GM23338 (cell line): ENCODE measurements around the gene BTK. TPM values are rescaled to one million over a fixed set of nuclear protein-coding genes. Genes with fewer than 3 reads are reported as not detected.

Experiments used
- ATAC-seq: fragments of 200-7000 bp; cut with Tn5 transposase; 3 replicates; pipeline ENCODE4 v1.9.1; 2020
- DNase-seq: peaks from one replicate; pipeline ENCODE4 v3.0.0-alpha.2; 2015; ENCODE audit warnings: low spot score
- H2AFZ ChIP-seq: fragments of 200-600 bp; sonication (generic); 2 replicates; pipeline ENCODE4 v1.8.0; 2016; ENCODE audit warnings: antibody characterized with exemption, mild to moderate bottlenecking, moderate library complexity
- H3F3A ChIP-seq: fragments of 200-600 bp; sonication (generic); replicated peaks from 2 replicates; pipeline ENCODE4 v1.8.0; 2017; ENCODE audit warnings: antibody characterized with exemption, mixed run types, low read depth
- H3K27ac ChIP-seq: fragments of 200-600 bp; sonication (generic); 2 replicates; pipeline ENCODE4 v1.6.1; 2016; ENCODE audit warnings: low read depth
- H3K27me3 ChIP-seq: fragments of 200-600 bp; sonication (generic); 2 replicates; pipeline ENCODE4 v1.8.0; 2016; ENCODE audit warnings: mild to moderate bottlenecking, mixed run types, moderate library complexity; ENCODE audit not compliant: insufficient read depth
- H3K36me3 ChIP-seq: fragments of 200-600 bp; sonication (generic); 2 replicates; pipeline ENCODE4 v1.8.0; 2016; ENCODE audit warnings: mild to moderate bottlenecking; ENCODE audit not compliant: insufficient read depth
- H3K4me1 ChIP-seq: fragments of 200-600 bp; sonication (generic); 2 replicates; pipeline ENCODE4 v1.8.0; 2016; ENCODE audit warnings: mild to moderate bottlenecking, moderate library complexity; ENCODE audit not compliant: insufficient read depth
- H3K4me2 ChIP-seq: fragments of 200-600 bp; sonication (generic); 2 replicates; pipeline ENCODE4 v1.7.1; 2017; ENCODE audit warnings: mixed run types
- H3K4me3 ChIP-seq: fragments of 200-600 bp; sonication (generic); 2 replicates; pipeline ENCODE4 v1.6.1; 2016; ENCODE audit warnings: mixed run types
- H3K79me2 ChIP-seq: fragments of 200-600 bp; sonication (generic); replicated peaks from 2 replicates; pipeline ENCODE4 v1.8.0; 2017; ENCODE audit warnings: mild to moderate bottlenecking; ENCODE audit not compliant: insufficient read depth
- H3K9me2 ChIP-seq: fragments of 200-600 bp; sonication (generic); 2 replicates; pipeline ENCODE4 v1.8.0; 2017; ENCODE audit not compliant: insufficient read depth
- H4K20me1 ChIP-seq: fragments of 200-600 bp; sonication (generic); replicated peaks from 2 replicates; pipeline ENCODE4 v1.8.0; 2017; ENCODE audit warnings: mild to moderate bottlenecking; ENCODE audit not compliant: insufficient read depth
- H3K27ac Mint-ChIP-seq: 2 replicates; pipeline ENCODE4 v1.8.0; 2020; ENCODE audit warnings: inconsistent platforms, mild to moderate bottlenecking, moderate library complexity, mixed read lengths
- H3K27me3 Mint-ChIP-seq: 3 replicates; pipeline ENCODE4 v1.8.0; 2022; ENCODE audit warnings: low read depth, mild to moderate bottlenecking, moderate library complexity, mixed read lengths, inconsistent platforms; ENCODE audit not compliant: insufficient read depth, poor library complexity
- H3K36me3 Mint-ChIP-seq: 3 replicates; pipeline ENCODE4 v1.8.0; 2021; ENCODE audit warnings: low read depth, mild to moderate bottlenecking, inconsistent platforms, moderate library complexity, mixed read lengths
- H3K4me1 Mint-ChIP-seq: 3 replicates; pipeline ENCODE4 v1.8.0; 2020; ENCODE audit warnings: mild to moderate bottlenecking, inconsistent platforms, mixed read lengths
- H3K4me3 Mint-ChIP-seq: 3 replicates; pipeline ENCODE4 v1.8.0; 2021; ENCODE audit warnings: moderate library complexity, mild to moderate bottlenecking, inconsistent platforms, mixed read lengths
- H3K9me3 Mint-ChIP-seq: 3 replicates; pipeline ENCODE4 v1.8.0; 2020; ENCODE audit warnings: moderate library complexity, mild to moderate bottlenecking, inconsistent platforms, mixed read lengths
- EZH2 ChIP-seq: fragments of 200-600 bp; sonication (generic); IDR thresholded peaks from one replicate; pipeline ENCODE4 v1.8.0; 2017; ENCODE audit warnings: antibody characterized with exemption, mild to moderate bottlenecking, low read depth; ENCODE audit not compliant: unreplicated experiment
- STAT1 ChIP-seq: IDR thresholded peaks from one replicate; pipeline ENCODE4 v1.6.1; 2016; ENCODE audit warnings: antibody characterized with exemption; ENCODE audit not compliant: unreplicated experiment
- ZNF462 ChIP-seq: fragments of 250-450 bp; sonication (Bioruptor Pico); IDR thresholded peaks from 2 replicates; pipeline ENCODE4 v1.5.0; 2020; ENCODE audit warnings: mild to moderate bottlenecking, moderate library complexity
- polyA plus RNA-seq: library from polyadenylated mRNA; unstranded; fragments of >200 nt; fragmentation: Nextera tagmentation; extraction: Ambion mirVana; gene quantifications from 2 replicates; pipeline ENCODE4 v1.2.1, GENCODE V29; 2016
- total RNA-seq: library from RNA; depleted of rRNA; stranded (reverse); fragments of >200 nt; shearing (Covaris generic); gene quantifications from 2 replicates; pipeline ENCODE4 v1.2.3, GENCODE V29; 2014
- TF ChIP-seq, protein P1 (sequence below): IDR thresholded peaks from one replicate; pipeline ENCODE4 v1.6.1; 2018; ENCODE audit warnings: antibody characterized with exemption; ENCODE audit not compliant: unreplicated experiment

BTK gene
- total and polyA plus RNA-seq, 2 experiments from 2014 or later = 0.19 to 0.31 TPM

DNA sequence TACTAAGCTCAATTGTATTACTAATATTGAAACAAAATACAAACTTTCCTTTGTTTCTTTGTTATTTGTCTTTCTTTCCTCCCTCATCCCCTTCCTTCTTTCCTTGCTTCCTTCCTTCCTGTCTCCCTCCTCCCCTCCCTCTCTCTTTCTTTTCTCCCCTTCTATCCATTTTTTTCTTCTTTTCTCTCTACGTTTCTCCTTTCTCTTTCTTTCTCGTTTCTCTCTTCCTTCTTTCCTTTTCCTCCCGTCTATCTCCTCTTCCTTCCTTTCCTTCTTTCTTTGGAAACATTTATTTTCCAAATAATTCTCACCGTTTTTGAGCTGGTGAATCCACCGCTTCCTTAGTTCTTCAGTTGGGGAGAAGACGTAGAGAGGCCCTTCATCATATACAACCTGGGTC, 16.3 kb downstream of the BTK start:
- Histone ChIP-seq H4K20me1 (no peaks in the 10 kb centered on the region), H3K36me3 (no peaks in the 10 kb centered on the region), H3K4me1 (no peaks in the 10 kb centered on the region), H3F3A (no peaks in the 10 kb centered on the region), H3K4me3 (no peak overlapping the region), H3K79me2 (no peaks in the 10 kb centered on the region), H3K9me2 (no peaks in the 10 kb centered on the region), H3K27ac (no peak overlapping the region), H3K27me3 (no peaks in the 10 kb centered on the region), H2AFZ (no peak overlapping the region), H3K4me2 (no peak overlapping the region)
- no peak overlapping the region; the same call in 1 of the 2 replicates for H3K27ac Mint-ChIP-seq
- no peaks in the 10 kb centered on the region for H3K27me3 Mint-ChIP-seq
- DNase-seq (no peak), ATAC-seq (no peak)
- no peaks in the 10 kb centered on the region for H3K36me3 Mint-ChIP-seq
- no peaks in the 10 kb centered on the region for H3K4me1 Mint-ChIP-seq
- H3K9me3 Mint-ChIP-seq = no peaks in the 10 kb centered on the region; the same call in 2 of the 3 replicates
- no peak overlapping the region for H3K4me3 Mint-ChIP-seq
- TF ChIP-seq STAT1 (no peak), EZH2 (no peak), ZNF462 (no peak)
- TF ChIP-seq, protein P1, sequence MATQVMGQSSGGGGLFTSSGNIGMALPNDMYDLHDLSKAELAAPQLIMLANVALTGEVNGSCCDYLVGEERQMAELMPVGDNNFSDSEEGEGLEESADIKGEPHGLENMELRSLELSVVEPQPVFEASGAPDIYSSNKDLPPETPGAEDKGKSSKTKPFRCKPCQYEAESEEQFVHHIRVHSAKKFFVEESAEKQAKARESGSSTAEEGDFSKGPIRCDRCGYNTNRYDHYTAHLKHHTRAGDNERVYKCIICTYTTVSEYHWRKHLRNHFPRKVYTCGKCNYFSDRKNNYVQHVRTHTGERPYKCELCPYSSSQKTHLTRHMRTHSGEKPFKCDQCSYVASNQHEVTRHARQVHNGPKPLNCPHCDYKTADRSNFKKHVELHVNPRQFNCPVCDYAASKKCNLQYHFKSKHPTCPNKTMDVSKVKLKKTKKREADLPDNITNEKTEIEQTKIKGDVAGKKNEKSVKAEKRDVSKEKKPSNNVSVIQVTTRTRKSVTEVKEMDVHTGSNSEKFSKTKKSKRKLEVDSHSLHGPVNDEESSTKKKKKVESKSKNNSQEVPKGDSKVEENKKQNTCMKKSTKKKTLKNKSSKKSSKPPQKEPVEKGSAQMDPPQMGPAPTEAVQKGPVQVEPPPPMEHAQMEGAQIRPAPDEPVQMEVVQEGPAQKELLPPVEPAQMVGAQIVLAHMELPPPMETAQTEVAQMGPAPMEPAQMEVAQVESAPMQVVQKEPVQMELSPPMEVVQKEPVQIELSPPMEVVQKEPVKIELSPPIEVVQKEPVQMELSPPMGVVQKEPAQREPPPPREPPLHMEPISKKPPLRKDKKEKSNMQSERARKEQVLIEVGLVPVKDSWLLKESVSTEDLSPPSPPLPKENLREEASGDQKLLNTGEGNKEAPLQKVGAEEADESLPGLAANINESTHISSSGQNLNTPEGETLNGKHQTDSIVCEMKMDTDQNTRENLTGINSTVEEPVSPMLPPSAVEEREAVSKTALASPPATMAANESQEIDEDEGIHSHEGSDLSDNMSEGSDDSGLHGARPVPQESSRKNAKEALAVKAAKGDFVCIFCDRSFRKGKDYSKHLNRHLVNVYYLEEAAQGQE = no peak
